SK-N-SH treated with all-trans-retinoic acid at 6 μM for 48 hours (cell line): ENCODE results near the gene TTPAL.

Experiments used
- ATAC-seq: fragments of 200-7000 bp; cut with Tn5 transposase; 3 replicates; pipeline ENCODE4 v1.9.1; 2020; ENCODE audit warnings: mild to moderate bottlenecking, moderate library complexity
- ARNTL ChIP-seq: fragments of 450-650 bp; formaldehyde crosslinking; IDR thresholded peaks from 2 replicates; pipeline ENCODE4 v1.5.0; 2020; ENCODE audit warnings: low read depth, mild to moderate bottlenecking, moderate library complexity, borderline replicate concordance
- CREB5 ChIP-seq: fragments of 250-450 bp; sonication (Bioruptor Pico); IDR thresholded peaks from 2 replicates; pipeline ENCODE4 v1.5.1; 2020; ENCODE audit warnings: low read depth, mild to moderate bottlenecking, moderate library complexity
- CSRNP3 ChIP-seq: fragments of 250-450 bp; sonication (Bioruptor Pico); IDR thresholded peaks from 2 replicates; pipeline ENCODE4 v1.5.1; 2021; ENCODE audit warnings: mild to moderate bottlenecking, moderate library complexity
- ESRRG ChIP-seq: fragments of 250-450 bp; sonication (Bioruptor Pico); IDR thresholded peaks from 2 replicates; pipeline ENCODE4 v1.6.1; 2021; ENCODE audit warnings: mild to moderate bottlenecking
- GLIS3 ChIP-seq: fragments of 250-450 bp; sonication (Bioruptor Pico); IDR thresholded peaks from 2 replicates; pipeline ENCODE4 v1.5.0; 2020; ENCODE audit warnings: mild to moderate bottlenecking, moderate library complexity
- ISL1 ChIP-seq: fragments of 250-450 bp; sonication (Bioruptor Pico); IDR thresholded peaks from 2 replicates; pipeline ENCODE4 v2.1.2; 2022; ENCODE audit warnings: mild to moderate bottlenecking, moderate library complexity
- OSR1 ChIP-seq: fragments of 250-450 bp; sonication (Bioruptor Pico); IDR thresholded peaks from 2 replicates; pipeline ENCODE4 v1.8.0; 2022; ENCODE audit warnings: moderate library complexity, mild to moderate bottlenecking, inconsistent platforms
- PATZ1 ChIP-seq: fragments of 250-450 bp; sonication (Bioruptor Pico); IDR thresholded peaks from 2 replicates; pipeline ENCODE4 v1.8.0; 2020; ENCODE audit warnings: mild to moderate bottlenecking, moderate library complexity, borderline replicate concordance
- POU6F1 ChIP-seq: fragments of 250-450 bp; sonication (Bioruptor Pico); IDR thresholded peaks from 2 replicates; pipeline ENCODE4 v1.8.0; 2021; ENCODE audit warnings: low read depth, mild to moderate bottlenecking, moderate library complexity, borderline replicate concordance
- PPARA ChIP-seq: fragments of 250-450 bp; sonication (Bioruptor Pico); IDR thresholded peaks from 2 replicates; pipeline ENCODE4 v1.5.0; 2020; ENCODE audit warnings: mild to moderate bottlenecking, borderline replicate concordance
- RARB ChIP-seq: fragments of 250-450 bp; sonication (Bioruptor Pico); IDR thresholded peaks from 2 replicates; pipeline ENCODE4 v1.8.0; 2021; ENCODE audit warnings: mild to moderate bottlenecking, moderate library complexity
- SNAI2 ChIP-seq: fragments of 250-450 bp; sonication (Bioruptor Pico); IDR thresholded peaks from 2 replicates; pipeline ENCODE4 v1.5.0; 2020; ENCODE audit warnings: mild to moderate bottlenecking, moderate library complexity
- TOX ChIP-seq: fragments of 250-450 bp; sonication (Bioruptor Pico); IDR thresholded peaks from 2 replicates; pipeline ENCODE4 v1.8.0; 2021; ENCODE audit warnings: mild to moderate bottlenecking, moderate library complexity, borderline replicate concordance
- TSHZ2 ChIP-seq: fragments of 250-450 bp; sonication (Bioruptor Pico); IDR thresholded peaks from 2 replicates; pipeline ENCODE4 v1.5.0; 2020; ENCODE audit warnings: mild to moderate bottlenecking, moderate library complexity
- ZC3H10 ChIP-seq: fragments of 250-450 bp; sonication (Bioruptor Pico); IDR thresholded peaks from 2 replicates; pipeline ENCODE4 v1.5.1; 2021; ENCODE audit warnings: mild to moderate bottlenecking, moderate library complexity
- ZFP3 ChIP-seq: fragments of 250-450 bp; sonication (Bioruptor Pico); IDR thresholded peaks from 2 replicates; pipeline ENCODE4 v1.5.0; 2020; ENCODE audit warnings: mild to moderate bottlenecking, moderate library complexity
- ZFP30 ChIP-seq: fragments of 450-650 bp; formaldehyde crosslinking; IDR thresholded peaks from 2 replicates; pipeline ENCODE4 v1.5.0; 2022; ENCODE audit warnings: mild to moderate bottlenecking, moderate library complexity
- ZNF8 ChIP-seq: fragments of 450-650 bp; formaldehyde crosslinking; IDR thresholded peaks from 2 replicates; pipeline ENCODE4 v1.5.0; 2020; ENCODE audit warnings: mild to moderate bottlenecking, moderate library complexity

Gene TTPAL

GRCh38 chr20:44475694-44476560 is at the start of gene TTPAL:
Gene TTPAL, plus strand, starts transcription at chr20:44475874. Its CDS starts 4,126 bp downstream, at chr20:44480000.
- TF ChIP-seq SNAI2 (CRISPR knock-in tag): no peak
- peak; percentile 2; the same call in 1 of the 2 replicates for TF ChIP-seq ESRRG (CRISPR knock-in tag)
- TF ChIP-seq PATZ1 (CRISPR knock-in tag): peak; percentile 73
- TF ChIP-seq, all 23 proteins: peak for 2
- peak; percentile 97 for ATAC-seq

- TF ChIP-seq OSR1 (CRISPR knock-in tag) (no peak), ISL1 (CRISPR knock-in tag) (no peak), CREB5 (no peak), ZNF8 (CRISPR knock-in tag) (no peak), ZC3H10 (no peak), SNAI2 (CRISPR knock-in tag) (no peak), POU6F1 (CRISPR knock-in tag) (no peak), ARNTL (no peak), PATZ1 (CRISPR knock-in tag) (no peak), RARB (no peak), PPARA (CRISPR knock-in tag) (no peak), ESRRG (CRISPR knock-in tag) (no peak)
- no peak for ATAC-seq
These were observed 49.8 kb upstream of the TTPAL start for GRCh38 chr20:44425923-44426322.

GRCh38 chr20:44426879-44427790 is 48.5 kb upstream of the TTPAL start:
- no peak for ATAC-seq
- no peak for TF ChIP-seq CSRNP3
- TF ChIP-seq ZFP3 (CRISPR knock-in tag): no peak
- no peak for TF ChIP-seq ARNTL
- no peak for TF ChIP-seq ESRRG (CRISPR knock-in tag)
- no peak for TF ChIP-seq RARB
- no peak for TF ChIP-seq ZFP30 (CRISPR knock-in tag)
- no peak for TF ChIP-seq ISL1 (CRISPR knock-in tag)
- TF ChIP-seq TSHZ2: no peak
- no peak for TF ChIP-seq ZNF8 (CRISPR knock-in tag)
- no peak for TF ChIP-seq TOX
- no peak for TF ChIP-seq OSR1 (CRISPR knock-in tag)
- no peak for TF ChIP-seq GLIS3 (CRISPR knock-in tag)
- TF ChIP-seq CREB5: no peak
- no peak for TF ChIP-seq ZC3H10
- TF ChIP-seq POU6F1 (CRISPR knock-in tag): no peak
